Epithelial cell of proximal tubule (primary cell): ENCODE data around the gene TIMM13. TPM values are rescaled to one million over a fixed set of nuclear protein-coding genes. Genes with fewer than 3 reads are reported as not detected.

Source experiments
- DNase-seq: peaks from one replicate; pipeline ENCODE4 v3.0.0-alpha.2; 2011; ENCODE audit warnings: low read depth
- H3K4me3 ChIP-seq: 2 replicates; pipeline ENCODE4 v1.5.1; 2011; ENCODE audit warnings: low read depth, mild to moderate bottlenecking, low read length
- CTCF ChIP-seq: conservative IDR thresholded peaks from 2 replicates; pipeline ENCODE4 v1.5.1; 2012; ENCODE audit warnings: low read depth, mild to moderate bottlenecking, low read length
- total RNA-seq: library from RNA; depleted of rRNA; stranded (reverse); fragments of >200 nt; gene quantifications from 2 replicates; pipeline ENCODE4 v1.2.3, GENCODE V29; 2015

Gene TIMM13
- total RNA-seq, 1 donor from 2014 or later, result 100 TPM

GRCh38 chr19:2428321-2428690 is 920 bp upstream of the TIMM13 start:
- no peak for DNase-seq

GRCh38 chr19:2426611-2427428 is 566 bp downstream of the TIMM13 start:
- DNase-seq, result no peak
- peak overlapping the region; percentile 75 for H3K4me3 ChIP-seq
- TF ChIP-seq CTCF, result peak; percentile 8

More at GRCh38 chr19:2428321-2428690, 920 bp upstream of the TIMM13 start:
- H3K4me3 ChIP-seq, result peak overlapping the region; percentile 75
- TF ChIP-seq CTCF, result no peak

GRCh38 chr19:2425622-2426581 is 1.5 kb downstream of the TIMM13 start:
- no peak for TF ChIP-seq CTCF
- peak overlapping the region; percentile 75 for H3K4me3 ChIP-seq
- DNase-seq, result no peak

- no peak for DNase-seq
- H3K4me3 ChIP-seq, result no peak overlapping the region
- no peak for TF ChIP-seq CTCF
Measured at GRCh38 chr19:2424686-2425621, 2.4 kb downstream of the TIMM13 start.

GRCh38 chr19:2423915-2424685 is 3.3 kb downstream of the TIMM13 start:
- no peak for TF ChIP-seq CTCF
- DNase-seq, result no peak
- no peak overlapping the region for H3K4me3 ChIP-seq
